Testis (tissue), 3 donors: ENCODE measurements around the gene PISD. TPM values are rescaled to one million over a fixed set of nuclear protein-coding genes. Genes with fewer than 3 reads are reported as not detected.

ENCODE experiments used
- DNase-seq: peaks from one replicate; pipeline ENCODE4 v3.0.0-alpha.2; 2019
- H3K27ac ChIP-seq, 2 donors: fragments of 200-600 bp; sonication (generic); one replicate each; pipeline ENCODE4 v1.5.1; 2019
- H3K27me3 ChIP-seq: fragments of 200-600 bp; sonication (generic); one replicate; pipeline ENCODE4 v1.5.1; 2019
- H3K36me3 ChIP-seq: fragments of 200-600 bp; sonication (generic); one replicate; pipeline ENCODE4 v1.5.1; 2017; ENCODE audit warnings: low read depth; ENCODE audit errors: missing control alignments
- H3K4me1 ChIP-seq: fragments of 200-600 bp; sonication (generic); one replicate; pipeline ENCODE4 v1.5.1; 2019
- H3K4me3 ChIP-seq, 2 donors: fragments of 200-600 bp; sonication (generic); one replicate each; pipeline ENCODE4 v1.5.1; 2017 to 2019
- H3K9me3 ChIP-seq: fragments of 200-600 bp; sonication (generic); one replicate; pipeline ENCODE4 v1.5.1; 2017
- POLR2A ChIP-seq: fragments of 450-650 bp; IDR thresholded peaks from one replicate; pipeline ENCODE4 v1.6.1; 2017; ENCODE audit warnings: antibody characterized with exemption, mild to moderate bottlenecking, moderate library complexity
- WGBS, 2 donors: methylation state at CpG; one replicate each; pipeline ENCODE4 v1.1.5; 2018; 5-methylcytosine and 5-hydroxymethylcytosine counted together
- intact Hi-C: fragments of 100-400 bp; cut with DNase I; formaldehyde crosslinking; loops from one replicate; pipeline ENCODE4 v1.15.1; 2023; ENCODE audit warnings: low total_unique reads
- polyA plus RNA-seq: library from polyadenylated mRNA; stranded (reverse); fragments of 350-450 nt; fragmentation: Illumina TruSeq; extraction: RNeasy Lipid Tissue Mini Kit (QIAGEN cat#74804); gene quantifications from one replicate; pipeline ENCODE4 v1.2.3, GENCODE V29; 2014; ENCODE audit warnings: low read depth, low replicate concordance; ENCODE audit not compliant: insufficient read depth
- total RNA-seq, 2 donors: library from RNA; depleted of rRNA; stranded (reverse); fragments of >200 nt; gene quantifications; one replicate each; pipeline ENCODE4 v1.2.3, GENCODE V29; 2016
- TF ChIP-seq, protein P1 (sequence below), 3 experiments: fragments of 450-650 bp in 2 of 3; fragments of 200-600 bp in 1 of 3; sonication (generic) in 1 of 3; IDR thresholded peaks; one replicate each; pipeline ENCODE4 v1.5.1; 2016 to 2019; ENCODE audit warnings: antibody characterized with exemption in 3 of 3, mild to moderate bottlenecking in 2 of 3, moderate library complexity in 1 of 3

Gene PISD
- total and polyA plus RNA-seq, 3 donors from 2014 or later = 93.5 to 126 (median 120) TPM

DNA sequence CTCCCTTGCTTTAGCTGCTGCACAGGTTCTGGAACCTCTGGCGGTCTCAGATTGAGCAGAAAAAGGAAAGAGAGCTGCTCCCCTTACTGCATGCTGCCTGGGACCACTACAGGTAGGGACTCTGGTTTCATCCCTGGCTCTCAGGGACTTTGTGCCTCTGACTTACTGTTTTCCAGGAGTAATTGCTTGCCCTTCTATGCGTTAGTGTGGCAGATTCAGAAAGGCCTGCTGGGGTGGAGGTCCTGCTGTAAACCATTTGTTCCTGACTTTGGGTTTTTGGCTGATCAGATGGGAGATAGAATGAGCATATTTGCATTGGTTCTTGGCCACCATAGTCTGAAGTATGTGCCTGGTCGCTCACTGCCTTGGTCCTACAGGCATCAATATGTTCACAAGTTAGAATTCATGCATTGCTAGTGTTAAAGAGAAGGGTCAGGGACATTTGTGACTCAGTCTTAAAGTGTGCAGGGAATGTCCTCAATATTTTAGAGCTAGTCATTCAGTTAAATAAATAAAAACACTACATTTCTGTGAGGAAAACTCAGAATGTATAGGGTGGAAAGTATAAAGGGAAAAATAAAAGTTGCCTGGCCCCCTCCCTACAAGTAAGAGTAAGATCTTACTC lies 78.0 kb downstream of the PISD start:
- no peaks in the 10 kb centered on the region for H3K27me3 ChIP-seq
- 89 to 94% methylated on average over 3 of the region's 3 CpGs for WGBS, 2 donors
- no peaks in the 10 kb centered on the region for H3K9me3 ChIP-seq
- intact Hi-C loops = no loop called here
- peaks cover 18% of the 10 kb centered on the region for H3K4me1 ChIP-seq
- TF ChIP-seq, protein P1, sequence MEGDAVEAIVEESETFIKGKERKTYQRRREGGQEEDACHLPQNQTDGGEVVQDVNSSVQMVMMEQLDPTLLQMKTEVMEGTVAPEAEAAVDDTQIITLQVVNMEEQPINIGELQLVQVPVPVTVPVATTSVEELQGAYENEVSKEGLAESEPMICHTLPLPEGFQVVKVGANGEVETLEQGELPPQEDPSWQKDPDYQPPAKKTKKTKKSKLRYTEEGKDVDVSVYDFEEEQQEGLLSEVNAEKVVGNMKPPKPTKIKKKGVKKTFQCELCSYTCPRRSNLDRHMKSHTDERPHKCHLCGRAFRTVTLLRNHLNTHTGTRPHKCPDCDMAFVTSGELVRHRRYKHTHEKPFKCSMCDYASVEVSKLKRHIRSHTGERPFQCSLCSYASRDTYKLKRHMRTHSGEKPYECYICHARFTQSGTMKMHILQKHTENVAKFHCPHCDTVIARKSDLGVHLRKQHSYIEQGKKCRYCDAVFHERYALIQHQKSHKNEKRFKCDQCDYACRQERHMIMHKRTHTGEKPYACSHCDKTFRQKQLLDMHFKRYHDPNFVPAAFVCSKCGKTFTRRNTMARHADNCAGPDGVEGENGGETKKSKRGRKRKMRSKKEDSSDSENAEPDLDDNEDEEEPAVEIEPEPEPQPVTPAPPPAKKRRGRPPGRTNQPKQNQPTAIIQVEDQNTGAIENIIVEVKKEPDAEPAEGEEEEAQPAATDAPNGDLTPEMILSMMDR (IDR thresholded peaks at IDR 0.05) = no peak
- TF ChIP-seq POLR2A = no peak
- no peak overlapping the region for H3K4me3 ChIP-seq
- DNase-seq = no peak
- no peak overlapping the region for H3K27ac ChIP-seq
- no peaks in the 10 kb centered on the region for H3K36me3 ChIP-seq

DNA sequence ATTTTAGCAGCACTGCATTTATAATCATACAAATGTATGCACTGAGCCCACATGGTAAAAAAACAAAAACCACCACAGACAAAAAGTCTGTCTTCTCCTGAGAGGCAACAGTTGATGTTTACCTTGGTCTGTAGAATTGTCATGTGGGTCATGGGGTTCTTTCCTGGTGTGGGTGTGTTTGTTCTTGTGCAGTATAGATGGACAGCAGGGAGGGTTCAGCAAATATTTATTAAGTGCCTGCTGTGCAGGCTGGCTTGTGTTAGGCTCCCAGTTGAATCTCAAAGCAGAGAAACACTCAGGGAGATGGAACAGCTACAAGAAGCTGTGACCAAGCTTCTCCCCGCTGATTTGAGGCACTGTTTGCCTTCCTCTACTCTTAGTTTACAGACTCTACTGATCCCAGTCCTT lies 82.2 kb downstream of the PISD start:
- Histone ChIP-seq H3K4me3 (no peak overlapping the region), H3K36me3 (no peaks in the 10 kb centered on the region), H3K4me1 (peaks cover 9% of the 10 kb centered on the region), H3K27me3 (no peaks in the 10 kb centered on the region), H3K9me3 (no peaks in the 10 kb centered on the region), H3K27ac (peak overlapping the region in 1 of 2 donors; percentile 5)
- WGBS, 2 donors = 60 to 64% methylated on average over 1 of the region's 1 CpG
- peak; percentile 4 for DNase-seq
- intact Hi-C loops = no loop called here
- TF ChIP-seq POLR2A = no peak
- TF ChIP-seq, protein P1 (IDR thresholded peaks at IDR 0.05) = no peak

DNA sequence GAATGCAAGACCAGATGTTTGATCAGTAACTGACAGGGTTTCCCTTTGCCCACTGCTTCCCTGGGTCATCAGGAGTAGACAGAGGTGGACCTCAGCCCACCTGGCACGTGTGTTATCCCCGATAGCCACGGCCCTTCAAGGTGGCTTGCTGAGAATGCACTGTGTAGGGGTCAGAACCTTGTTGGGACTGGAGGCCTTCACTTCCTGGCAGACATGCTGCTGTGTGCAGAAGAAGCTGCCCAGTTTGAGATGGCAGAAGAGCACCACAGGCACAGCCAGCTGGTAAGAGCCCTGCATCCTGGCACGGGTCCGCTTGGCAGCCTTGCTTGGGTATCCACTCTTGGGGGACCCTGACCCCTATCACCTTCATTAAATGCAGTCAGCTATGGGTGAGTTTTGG lies 83.8 kb downstream of the PISD start:
- Histone ChIP-seq H3K4me1 (peaks cover 18% of the 10 kb centered on the region), H3K4me3 (no peak overlapping the region), H3K27ac (no peak overlapping the region), H3K27me3 (no peaks in the 10 kb centered on the region), H3K9me3 (no peaks in the 10 kb centered on the region), H3K36me3 (no peaks in the 10 kb centered on the region)
- DNase-seq = no peak
- 60 to 71% methylated on average over 5 of the region's 5 CpGs for WGBS, 2 donors
- no peak for TF ChIP-seq POLR2A
- TF ChIP-seq, protein P1 (IDR thresholded peaks at IDR 0.05) = no peak
- intact Hi-C loops = no loop called here

DNA sequence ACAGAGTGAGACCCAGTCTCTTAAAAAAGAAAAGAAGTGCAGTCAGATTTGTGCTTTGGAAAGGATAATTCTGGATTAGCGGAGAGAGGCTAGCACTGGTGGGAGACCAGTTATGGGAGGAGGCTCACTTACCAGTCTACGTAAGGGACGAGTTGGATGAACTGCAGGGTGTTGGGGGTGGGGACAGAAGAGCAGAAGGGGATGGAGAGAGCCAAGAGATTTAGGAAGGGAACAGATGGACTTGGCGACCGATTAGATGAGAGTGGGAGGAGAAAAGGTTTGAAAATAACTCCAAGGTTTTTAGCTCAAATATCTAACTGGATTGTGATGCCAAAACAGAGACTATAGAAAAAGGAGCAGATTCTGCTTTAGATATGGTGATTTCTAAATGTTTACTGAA lies 84.3 kb downstream of the PISD start:
- Histone ChIP-seq H3K4me1 (peaks cover 18% of the 10 kb centered on the region), H3K4me3 (no peak overlapping the region), H3K27ac (peak overlapping the region in 1 of 2 donors; percentile 82), H3K36me3 (no peaks in the 10 kb centered on the region), H3K9me3 (no peaks in the 10 kb centered on the region), H3K27me3 (no peaks in the 10 kb centered on the region)
- no peak for TF ChIP-seq POLR2A
- TF ChIP-seq, protein P1 (IDR thresholded peaks at IDR 0.05) = no peak
- intact Hi-C loops = no loop called here
- peak; percentile 47 for DNase-seq
- 44 to 49% methylated on average over 5 of the region's 5 CpGs for WGBS, 2 donors

DNA sequence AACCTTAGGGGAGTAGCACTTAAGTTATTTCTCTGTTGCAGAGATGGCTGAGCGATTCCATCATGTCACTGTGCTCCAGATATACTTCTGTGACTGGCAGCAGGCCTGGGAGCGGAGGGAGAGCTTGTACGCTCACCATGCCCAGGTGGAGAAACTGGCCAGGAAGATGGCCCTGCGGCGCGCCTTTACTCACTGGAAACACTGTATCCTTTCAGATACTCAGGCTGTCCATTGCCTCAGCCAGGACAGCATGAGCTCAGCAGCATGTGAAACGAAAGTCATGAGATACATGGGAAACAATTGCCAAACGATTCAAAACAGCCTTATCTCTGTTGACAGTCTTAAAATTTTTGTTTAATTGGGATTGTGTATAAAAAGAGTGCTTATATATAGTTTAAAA lies 86.8 kb downstream of the PISD start:
- intact Hi-C loops = no loop called here
- peaks cover 21% of the 10 kb centered on the region for H3K4me1 ChIP-seq
- H3K36me3 ChIP-seq = no peaks in the 10 kb centered on the region
- H3K4me3 ChIP-seq = no peak overlapping the region
- H3K27ac ChIP-seq = peak overlapping the region; percentile 81 to 82
- TF ChIP-seq POLR2A = no peak
- TF ChIP-seq, protein P1 (IDR thresholded peaks at IDR 0.05) = no peak
- no peaks in the 10 kb centered on the region for H3K27me3 ChIP-seq
- DNase-seq = peak; percentile 94
- 40 to 48% methylated on average over 8 of the region's 8 CpGs for WGBS, 2 donors
- H3K9me3 ChIP-seq = no peaks in the 10 kb centered on the region
